WI38 (cell line): ENCODE measurements around the gene CELF4.

ENCODE experiments used
- H3K4me3 ChIP-seq: 2 replicates; pipeline ENCODE4 v1.5.1; 2011; ENCODE audit warnings: low read depth, mild to moderate bottlenecking, control low read depth, low read length
- TF ChIP-seq, protein P1 (sequence below): IDR thresholded peaks from 2 replicates; pipeline ENCODE4 v1.5.1; 2012; ENCODE audit warnings: low read depth, mild to moderate bottlenecking, control low read depth, low read length

The CELF4 gene

DNA sequence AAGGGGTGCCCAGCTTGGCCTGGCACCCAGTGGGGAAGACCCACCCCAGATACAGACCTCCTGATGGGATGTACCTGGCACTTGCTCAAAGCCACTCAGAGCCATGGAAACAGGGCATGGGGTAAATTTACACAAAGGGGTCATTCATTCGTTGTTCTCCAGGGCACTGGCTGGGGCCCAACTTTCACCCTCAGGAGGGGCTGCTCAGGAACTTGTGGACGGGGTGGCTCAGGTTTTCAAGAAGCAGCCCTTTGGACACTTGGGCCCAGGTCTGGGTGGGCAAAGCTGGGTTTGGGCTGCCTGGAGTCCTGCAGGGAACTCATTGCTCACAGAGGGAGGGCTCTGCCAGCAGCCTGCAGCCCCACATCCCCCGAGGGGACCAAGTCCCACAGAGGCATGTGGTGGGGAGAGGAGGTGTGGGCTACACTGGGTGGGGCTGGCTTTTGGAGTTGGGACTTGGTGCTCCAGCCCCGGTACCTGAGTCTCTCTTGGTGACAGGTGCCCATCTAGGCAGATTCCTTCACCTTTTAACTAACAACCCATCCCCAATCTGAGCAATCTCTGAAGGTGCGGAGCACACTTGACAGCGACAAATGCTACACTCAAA lies 172.3 kb downstream of the CELF4 start:
- H3K4me3 ChIP-seq = peak overlapping the region; percentile 44; the same call in 1 of the 2 replicates
- TF ChIP-seq, protein P1, sequence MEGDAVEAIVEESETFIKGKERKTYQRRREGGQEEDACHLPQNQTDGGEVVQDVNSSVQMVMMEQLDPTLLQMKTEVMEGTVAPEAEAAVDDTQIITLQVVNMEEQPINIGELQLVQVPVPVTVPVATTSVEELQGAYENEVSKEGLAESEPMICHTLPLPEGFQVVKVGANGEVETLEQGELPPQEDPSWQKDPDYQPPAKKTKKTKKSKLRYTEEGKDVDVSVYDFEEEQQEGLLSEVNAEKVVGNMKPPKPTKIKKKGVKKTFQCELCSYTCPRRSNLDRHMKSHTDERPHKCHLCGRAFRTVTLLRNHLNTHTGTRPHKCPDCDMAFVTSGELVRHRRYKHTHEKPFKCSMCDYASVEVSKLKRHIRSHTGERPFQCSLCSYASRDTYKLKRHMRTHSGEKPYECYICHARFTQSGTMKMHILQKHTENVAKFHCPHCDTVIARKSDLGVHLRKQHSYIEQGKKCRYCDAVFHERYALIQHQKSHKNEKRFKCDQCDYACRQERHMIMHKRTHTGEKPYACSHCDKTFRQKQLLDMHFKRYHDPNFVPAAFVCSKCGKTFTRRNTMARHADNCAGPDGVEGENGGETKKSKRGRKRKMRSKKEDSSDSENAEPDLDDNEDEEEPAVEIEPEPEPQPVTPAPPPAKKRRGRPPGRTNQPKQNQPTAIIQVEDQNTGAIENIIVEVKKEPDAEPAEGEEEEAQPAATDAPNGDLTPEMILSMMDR = no peak

DNA sequence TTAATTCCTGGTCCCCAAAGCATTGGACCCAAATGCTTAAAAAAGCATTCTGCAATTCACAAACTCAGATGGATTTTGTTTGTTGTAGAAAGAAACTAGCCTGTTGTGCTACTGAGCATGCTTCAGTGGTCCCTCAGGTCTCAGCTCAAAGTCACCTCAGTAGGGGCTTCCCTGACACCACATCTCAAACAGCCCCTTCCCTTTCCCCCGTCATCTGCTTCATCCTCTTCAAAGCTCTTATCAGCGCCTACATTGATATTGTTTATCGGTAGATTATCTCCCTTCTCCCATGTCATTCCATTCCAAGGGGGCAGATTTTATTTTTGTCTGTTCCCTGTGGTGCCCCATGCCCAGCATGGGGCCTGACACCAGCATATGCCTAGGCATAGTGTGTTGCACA lies 172.9 kb downstream of the CELF4 start:
- H3K4me3 ChIP-seq = no peak overlapping the region

DNA sequence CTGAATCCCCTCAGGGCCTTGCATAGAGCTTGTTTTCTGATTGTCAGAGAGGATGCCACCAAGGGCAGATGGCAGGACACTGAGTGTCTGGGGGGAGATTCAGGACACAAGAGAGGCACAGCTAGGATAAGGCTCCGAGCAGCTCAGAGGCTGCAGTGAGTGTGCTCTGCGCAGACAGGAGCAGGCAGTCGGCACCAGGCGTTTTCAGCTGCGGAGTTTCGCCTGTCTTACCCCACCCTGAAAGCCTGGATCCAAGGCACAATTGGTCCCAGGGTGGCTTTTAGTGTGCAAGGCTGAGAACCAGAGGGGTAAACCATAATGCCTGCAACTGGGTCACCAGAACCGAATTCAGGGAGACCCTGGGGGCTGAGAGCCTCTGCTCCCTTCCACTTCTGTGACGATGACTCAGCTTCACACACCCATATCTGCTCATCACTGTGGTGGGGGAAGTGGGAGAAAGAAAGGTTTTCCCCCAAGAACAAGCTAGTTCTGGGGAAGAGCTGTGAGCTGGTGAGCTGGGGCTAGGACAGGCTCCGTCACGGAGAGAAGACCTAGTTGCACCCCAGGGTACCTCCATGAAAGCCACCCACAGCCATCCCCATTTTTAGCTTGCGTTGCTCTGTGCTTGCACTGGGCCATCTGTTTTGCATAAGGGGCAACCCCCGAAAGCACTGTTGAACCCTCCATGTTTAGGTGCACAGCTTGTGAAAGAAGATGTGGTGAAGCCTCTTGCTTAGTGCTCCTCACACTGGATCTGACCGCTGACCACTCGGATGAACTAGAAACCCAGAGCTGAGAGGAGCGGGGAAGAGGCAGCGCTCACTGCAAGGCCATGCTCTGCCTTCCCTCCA lies 173.7 kb downstream of the CELF4 start:
- TF ChIP-seq, protein P1 = no peak
- H3K4me3 ChIP-seq = no peak overlapping the region

More for the DNA sequence above, 172.9 kb downstream of the CELF4 start:
- TF ChIP-seq, protein P1 = no peak

DNA sequence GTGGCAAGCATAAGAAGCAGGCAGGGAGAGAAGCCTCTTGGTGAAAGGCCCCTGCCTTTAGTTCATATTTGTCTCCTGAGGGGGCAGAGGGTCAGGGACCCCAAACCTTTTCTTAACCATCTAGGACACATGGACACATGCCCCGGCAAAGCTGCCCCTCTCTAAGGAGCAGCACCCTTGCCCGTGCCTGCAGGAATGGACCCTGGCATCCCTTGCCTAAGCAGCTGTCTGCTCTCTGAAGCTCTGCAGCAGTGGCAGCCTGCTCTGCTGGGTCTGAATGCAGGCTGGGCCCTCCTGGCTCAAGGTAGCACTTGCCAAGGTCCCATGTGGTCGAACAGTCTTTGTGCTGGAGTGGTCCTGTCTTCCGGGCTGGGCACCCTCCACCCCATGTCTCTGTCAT lies 174.4 kb downstream of the CELF4 start:
- TF ChIP-seq, protein P1 = no peak
- no peak overlapping the region for H3K4me3 ChIP-seq

DNA sequence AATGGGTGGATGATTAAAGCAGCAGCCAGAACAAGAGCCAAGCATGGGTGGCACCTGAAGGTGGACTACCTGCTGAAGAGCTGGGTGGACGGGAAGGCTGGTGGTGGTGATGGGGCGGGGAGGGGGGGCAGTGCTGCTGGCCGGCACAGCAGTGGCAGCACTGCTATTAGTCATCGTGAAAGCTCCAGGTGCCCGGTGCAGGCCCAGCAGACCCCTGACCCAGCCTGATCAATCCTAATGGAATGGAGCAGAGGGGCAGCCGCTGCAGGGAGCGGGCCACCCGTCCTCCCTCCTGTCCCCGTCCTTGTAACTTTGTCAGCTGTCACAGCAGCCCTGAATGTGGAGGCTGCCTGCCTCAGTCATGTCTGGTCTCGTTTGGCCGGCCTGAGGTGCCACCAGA lies 174.9 kb downstream of the CELF4 start:
- no peak overlapping the region for H3K4me3 ChIP-seq
- TF ChIP-seq, protein P1 = no peak

DNA sequence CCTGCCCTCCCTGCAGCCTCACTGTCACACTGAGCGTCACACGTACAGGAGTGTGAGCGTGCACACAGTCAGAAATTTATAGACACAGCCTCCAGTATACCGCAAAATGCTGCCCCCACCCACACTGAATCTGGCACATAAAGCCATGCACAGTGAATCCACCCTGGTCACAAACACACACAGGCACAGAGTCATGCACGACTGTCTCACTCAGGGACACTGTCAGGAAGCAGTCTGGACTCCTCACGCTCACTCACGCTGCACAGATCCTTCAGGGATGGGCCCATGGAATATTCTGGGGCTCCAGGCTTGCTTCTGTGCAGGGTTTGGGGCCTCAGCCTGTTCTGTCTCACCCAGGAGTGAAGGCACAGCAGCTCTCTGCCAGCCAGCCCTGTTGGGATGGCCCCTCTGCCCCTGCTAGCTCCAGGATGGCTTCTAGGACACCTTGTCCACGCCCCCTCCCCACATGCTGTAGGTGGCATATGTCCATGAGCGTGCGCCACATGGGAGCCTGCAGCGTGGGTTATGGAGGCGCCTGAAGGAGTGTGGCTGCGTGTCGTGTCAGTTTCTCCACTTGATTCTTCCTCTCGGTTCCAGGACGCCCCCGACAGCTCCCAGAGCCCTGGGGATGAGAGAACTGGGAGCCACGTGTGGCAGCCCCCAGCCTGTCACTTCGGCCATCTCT lies 175.8 kb downstream of the CELF4 start:
- TF ChIP-seq, protein P1 = no peak
- no peak overlapping the region for H3K4me3 ChIP-seq
